HG03139 (cell line): Measurements from ENCODE around the gene GYS2.
"Not testable (repeated sequence)": the region's sequence is repeated elsewhere in the genome, so short reads cannot be mapped to it uniquely, and the experiment has no call there.

Experiments used
- ATAC-seq: cut with Tn5 transposase; IDR thresholded peaks from one replicate; pipeline ENCODE4 v1.9.1; 2021; ENCODE audit not compliant: unreplicated experiment

The GYS2 gene

GRCh38 chr12:21606175-21606574, 1.5 kb upstream of the GYS2 start:
- ATAC-seq, result no peak

GRCh38 chr12:21602774-21603173, 1.9 kb downstream of the GYS2 start:
- no peak for ATAC-seq

- ATAC-seq, result no peak
These were observed 4.5 kb downstream of the GYS2 start for GRCh38 chr12:21600196-21600595.

- ATAC-seq, result no peak
These were observed 5.3 kb downstream of the GYS2 start for GRCh38 chr12:21599143-21599999.

- no peak for ATAC-seq
These were observed 6.0 kb downstream of the GYS2 start for GRCh38 chr12:21598651-21599050.

- ATAC-seq, result not testable (repeated sequence)
These were observed 9.3 kb downstream of the GYS2 start for GRCh38 chr12:21595356-21595755.

- ATAC-seq, result no peak
These were observed 19.2 kb downstream of the GYS2 start for GRCh38 chr12:21585485-21585884.

- not testable (repeated sequence) for ATAC-seq
These were observed 20.1 kb downstream of the GYS2 start for GRCh38 chr12:21584403-21585182.

GRCh38 chr12:21583587-21583986, 21.1 kb downstream of the GYS2 start:
- no peak for ATAC-seq

- ATAC-seq, result no peak
These were observed 23.7 kb downstream of the GYS2 start for GRCh38 chr12:21580748-21581516.

GRCh38 chr12:21577516-21577915, 27.1 kb downstream of the GYS2 start:
- no peak for ATAC-seq

- no peak for ATAC-seq
These were observed 28.2 kb downstream of the GYS2 start for GRCh38 chr12:21576431-21576830.

- ATAC-seq, result no peak
These were observed 30.8 kb downstream of the GYS2 start for GRCh38 chr12:21573733-21574358.

GRCh38 chr12:21571046-21571445, 33.6 kb downstream of the GYS2 start:
- ATAC-seq, result no peak

- ATAC-seq, result no peak
These were observed 36.5 kb downstream of the GYS2 start for GRCh38 chr12:21568115-21568514.

- no peak for ATAC-seq
These were observed 37.7 kb downstream of the GYS2 start for GRCh38 chr12:21566907-21567394.

GRCh38 chr12:21566223-21566906, 38.3 kb downstream of the GYS2 start:
- no peak for ATAC-seq

- no peak for ATAC-seq
These were observed 41.8 kb downstream of the GYS2 start for GRCh38 chr12:21562859-21563258.

GRCh38 chr12:21561158-21561557, 43.5 kb downstream of the GYS2 start:
- ATAC-seq, result no peak
